Fibroblast of upper back skin (primary cell): Measurements from ENCODE around the gene TRMU.

ENCODE experiments used
- DNase-seq: peaks from one replicate; pipeline ENCODE4 v3.0.0-alpha.2; 2013

TRMU gene, protein sequence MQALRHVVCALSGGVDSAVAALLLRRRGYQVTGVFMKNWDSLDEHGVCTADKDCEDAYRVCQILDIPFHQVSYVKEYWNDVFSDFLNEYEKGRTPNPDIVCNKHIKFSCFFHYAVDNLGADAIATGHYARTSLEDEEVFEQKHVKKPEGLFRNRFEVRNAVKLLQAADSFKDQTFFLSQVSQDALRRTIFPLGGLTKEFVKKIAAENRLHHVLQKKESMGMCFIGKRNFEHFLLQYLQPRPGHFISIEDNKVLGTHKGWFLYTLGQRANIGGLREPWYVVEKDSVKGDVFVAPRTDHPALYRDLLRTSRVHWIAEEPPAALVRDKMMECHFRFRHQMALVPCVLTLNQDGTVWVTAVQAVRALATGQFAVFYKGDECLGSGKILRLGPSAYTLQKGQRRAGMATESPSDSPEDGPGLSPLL

GRCh38 chr22:46335201-46336118, at the start of gene TRMU:
Gene TRMU, plus strand, starts transcription at chr22:46335714. Its CDS starts 51 bp downstream, at chr22:46335765.
- DNase-seq: peak; percentile 81

GRCh38 chr22:46286006-46286405, 49.5 kb upstream of the TRMU start:
- DNase-seq: peak; percentile 58

DNA sequence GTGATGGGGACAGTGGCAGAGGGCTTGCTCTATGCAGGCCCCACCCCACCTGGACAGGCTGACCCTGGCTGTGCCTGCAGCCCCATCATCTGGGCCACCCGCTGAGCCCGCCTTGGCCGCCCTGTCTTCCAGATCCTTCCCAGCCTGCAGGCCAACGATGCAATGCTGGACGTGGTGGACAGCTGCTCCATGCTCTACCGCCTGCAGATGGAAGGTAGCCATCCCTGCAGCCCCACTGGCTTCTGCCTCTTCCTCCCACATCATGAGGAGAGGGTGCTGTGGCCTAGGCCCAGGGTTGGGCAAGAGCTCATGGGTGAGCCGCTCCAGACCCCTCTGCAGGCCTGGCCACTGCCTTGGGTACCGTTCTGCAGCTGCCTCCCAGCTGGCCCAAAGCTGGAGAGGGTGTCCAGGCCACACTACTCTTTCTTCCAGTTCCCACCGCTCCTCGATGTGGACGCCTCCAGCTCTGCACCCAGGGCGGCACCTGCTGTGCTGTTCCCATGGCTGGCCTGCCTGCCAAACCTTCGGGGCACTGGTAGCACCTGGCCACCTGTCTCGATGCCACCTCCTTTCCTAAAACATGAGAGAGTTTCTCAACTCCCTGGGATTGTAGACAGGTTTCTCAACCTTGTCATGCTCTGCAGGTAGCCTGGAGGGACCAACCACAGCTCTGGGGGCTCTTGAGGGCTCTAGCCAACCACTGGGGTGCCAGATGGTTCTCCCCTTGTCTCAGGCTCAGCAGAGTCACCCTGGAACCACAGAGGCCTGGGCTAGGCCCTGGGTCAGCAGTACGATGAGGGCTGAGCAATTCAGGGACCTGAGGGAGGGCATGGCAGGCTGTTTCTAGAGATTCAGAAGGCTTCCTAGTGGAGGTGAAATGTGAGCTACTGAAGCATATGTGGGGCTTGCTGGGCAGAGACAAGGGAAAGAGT, 48.3 kb upstream of the TRMU start:
- DNase-seq: no peak

DNA sequence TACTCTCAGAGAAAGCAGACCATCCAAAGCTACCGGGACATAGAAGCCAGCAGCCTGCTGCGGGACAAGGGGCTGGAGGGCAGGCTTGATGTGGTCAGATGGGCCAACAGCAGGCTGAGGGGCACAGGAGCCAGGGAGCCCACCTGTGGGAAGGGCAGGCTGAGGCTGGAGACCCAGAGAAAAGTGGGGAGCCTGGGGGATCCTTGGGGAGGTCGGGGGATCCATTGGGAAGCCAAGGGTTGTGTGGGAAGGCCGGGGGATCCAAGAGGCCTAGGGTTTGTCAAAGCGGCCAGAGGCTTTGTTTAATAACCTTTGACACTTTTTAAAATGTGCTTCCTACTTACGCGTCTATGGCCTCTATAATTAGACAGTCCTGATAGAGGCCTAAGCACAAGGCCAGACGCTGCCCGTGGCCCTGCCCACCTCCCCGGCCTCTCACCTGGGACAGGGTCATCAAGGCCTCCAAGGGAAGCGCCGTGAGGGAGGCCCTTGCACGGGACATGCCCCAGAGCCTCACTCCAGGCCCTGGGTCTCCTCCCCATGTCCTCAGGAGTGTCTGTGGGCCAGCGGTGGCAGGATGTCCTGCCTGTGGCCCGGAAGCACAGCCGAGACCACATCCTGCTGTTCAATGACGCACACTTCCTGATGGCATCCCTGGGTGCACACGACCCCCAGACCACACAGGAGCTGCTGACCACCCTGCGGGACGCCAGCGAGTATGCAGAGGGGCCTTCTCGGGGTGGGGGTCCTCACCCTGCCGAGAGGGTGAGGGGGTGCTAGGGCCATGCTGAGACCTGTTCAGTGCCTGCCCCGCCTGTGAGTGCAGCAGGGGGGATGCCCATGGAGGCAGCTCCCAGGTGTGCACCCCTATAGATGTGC, 47.4 kb upstream of the TRMU start:
- no peak for DNase-seq

GRCh38 chr22:46288846-46289243, 46.7 kb upstream of the TRMU start:
- DNase-seq: no peak

DNA sequence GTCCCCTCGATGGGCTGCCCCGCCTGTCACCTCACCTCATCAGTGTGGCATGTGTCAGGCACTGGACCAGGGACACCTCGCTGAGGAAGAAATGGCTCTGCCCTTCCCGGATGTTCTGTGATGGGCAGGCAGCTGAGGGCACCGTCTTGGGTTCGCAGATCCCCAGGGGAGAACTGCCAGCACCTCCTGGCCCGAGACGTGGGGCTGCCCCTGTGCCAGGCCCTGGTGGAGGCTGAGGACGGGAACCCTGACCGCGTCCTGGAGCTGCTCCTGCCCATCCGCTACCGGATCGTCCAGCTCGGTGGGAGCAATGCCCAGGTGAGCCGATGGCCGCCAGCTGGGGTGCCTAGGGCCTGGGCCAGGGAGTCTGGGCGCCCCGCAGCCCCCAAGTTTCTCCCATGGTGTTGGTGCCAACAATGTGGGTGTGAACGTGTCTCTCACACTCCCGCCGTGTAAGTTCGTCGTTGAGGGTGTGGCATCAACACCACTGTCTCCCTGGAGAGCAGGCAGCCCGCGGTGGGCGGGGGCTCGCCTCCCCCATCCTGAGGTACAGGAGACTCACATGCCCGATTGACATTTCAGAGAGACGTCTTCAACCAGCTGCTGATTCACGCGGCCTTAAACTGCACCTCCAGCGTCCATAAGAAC, 46.1 kb upstream of the TRMU start:
- no peak for DNase-seq

DNA sequence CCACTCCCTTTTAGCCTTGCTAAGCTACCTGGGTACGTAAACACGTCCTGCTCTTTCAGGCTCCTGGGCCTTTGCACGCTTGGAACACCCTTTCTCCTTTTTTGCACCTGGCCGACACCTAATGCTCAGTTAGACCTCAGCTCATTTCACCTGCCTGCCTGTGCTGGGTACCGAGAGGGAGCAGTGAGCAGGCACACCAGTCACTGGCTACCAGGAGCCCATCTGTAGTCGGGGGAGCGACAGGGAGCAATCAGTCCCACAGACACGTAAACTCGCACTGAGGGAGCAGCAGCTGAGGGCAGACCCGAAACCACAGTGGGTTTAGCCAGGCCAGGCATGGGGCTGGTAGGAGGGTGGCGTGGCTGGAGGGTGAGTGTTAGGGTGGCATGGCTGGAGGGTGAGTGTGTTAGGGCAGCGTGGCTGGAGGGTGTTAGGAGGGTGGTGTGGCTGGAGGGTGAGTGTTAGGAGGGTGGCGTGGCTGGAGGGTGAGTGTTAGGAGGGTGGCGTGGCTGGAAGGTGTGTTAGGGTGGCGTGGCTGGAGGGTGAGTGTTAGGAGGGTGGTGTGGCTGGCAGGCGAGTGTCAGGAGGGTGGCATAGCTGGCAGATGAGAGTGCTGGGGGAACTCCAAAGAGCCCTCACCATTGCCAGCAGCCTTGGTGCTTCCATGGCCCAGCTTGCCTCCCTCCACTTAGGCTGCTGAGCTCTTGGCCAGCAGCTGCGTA, 45.2 kb upstream of the TRMU start:
- DNase-seq: no peak

DNA sequence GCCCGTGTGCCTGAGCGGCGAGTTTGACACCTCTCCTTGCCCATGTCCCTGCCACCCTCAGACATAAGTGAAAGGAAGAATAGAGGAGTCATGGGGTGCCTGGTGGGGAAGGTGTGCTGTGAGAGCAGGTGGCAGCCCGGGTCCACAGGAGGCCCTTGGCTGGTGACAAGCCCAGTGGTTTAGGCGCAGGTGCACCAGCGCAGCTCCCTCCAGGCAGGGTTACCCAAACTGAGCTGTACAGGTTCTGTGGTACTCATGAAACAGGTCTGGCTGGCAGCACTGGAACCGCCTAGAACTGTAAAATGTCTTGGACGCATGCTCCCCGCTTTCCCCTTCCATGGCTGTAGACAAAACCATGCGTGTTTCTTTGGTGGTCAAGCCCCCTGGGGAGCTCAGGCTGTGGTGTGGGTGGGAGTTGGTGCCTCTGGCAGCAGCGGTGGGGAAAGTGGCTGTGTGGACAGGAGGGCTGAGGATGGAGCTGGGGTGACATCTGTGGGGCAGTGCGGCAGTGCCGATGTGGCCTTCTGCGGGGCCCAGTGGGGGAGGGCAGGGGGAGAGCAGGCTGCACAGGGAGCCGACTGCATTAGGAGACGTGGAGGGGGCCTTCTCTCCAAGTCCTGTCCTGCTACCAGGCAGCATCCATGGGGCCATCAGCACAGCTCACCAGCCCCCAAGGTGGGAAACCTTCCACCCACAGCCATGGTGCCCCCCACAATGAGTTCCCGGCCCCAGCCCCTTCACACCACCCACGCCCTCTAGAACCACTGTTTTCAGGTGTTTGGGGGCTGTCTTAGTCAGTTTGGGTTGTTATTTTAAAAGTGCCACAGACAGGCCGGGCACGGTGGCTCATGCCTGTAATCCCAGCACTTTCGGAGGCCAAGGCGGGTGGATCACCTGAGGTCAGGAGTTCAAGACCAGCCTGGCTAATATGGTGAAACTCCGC, 44.4 kb upstream of the TRMU start:
- DNase-seq: no peak

GRCh38 chr22:46292173-46292572, 43.3 kb upstream of the TRMU start:
- no peak for DNase-seq

- DNase-seq: no peak
Measured at GRCh38 chr22:46292732-46293131, 42.8 kb upstream of the TRMU start.

DNA sequence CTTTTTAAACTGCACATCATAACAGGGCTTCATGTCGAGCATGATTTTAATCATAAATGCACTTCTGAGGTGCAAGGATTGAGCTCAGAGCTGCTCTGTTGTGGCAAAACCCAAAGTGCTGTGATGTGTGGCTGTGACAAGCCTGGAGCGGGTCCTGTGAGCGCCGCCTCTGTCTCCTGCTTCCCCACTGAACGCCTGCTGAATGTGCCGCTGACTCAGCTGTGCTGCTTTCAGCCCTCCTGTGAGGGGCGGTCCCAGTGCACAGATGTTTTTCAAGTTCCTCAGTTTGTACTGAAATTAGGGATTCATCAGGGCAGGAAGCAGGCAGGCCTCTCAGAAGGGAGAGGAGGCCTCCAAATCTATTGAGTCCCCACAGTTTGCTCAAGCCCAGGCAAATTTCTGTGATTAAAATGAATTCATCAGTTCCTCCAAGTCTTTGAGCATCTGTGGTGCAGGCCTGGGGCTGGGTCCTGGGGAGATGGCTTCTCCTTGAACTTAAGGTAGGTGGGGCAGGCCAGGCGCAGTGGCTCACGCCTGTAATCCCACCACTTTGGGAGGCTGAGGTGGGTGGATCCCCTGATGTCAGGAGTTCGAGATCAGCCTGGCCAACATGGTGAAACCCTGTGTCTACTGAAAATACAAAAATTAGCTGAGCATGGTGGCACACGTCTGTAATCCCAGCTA, 41.8 kb upstream of the TRMU start:
- peak; percentile 77 for DNase-seq

DNA sequence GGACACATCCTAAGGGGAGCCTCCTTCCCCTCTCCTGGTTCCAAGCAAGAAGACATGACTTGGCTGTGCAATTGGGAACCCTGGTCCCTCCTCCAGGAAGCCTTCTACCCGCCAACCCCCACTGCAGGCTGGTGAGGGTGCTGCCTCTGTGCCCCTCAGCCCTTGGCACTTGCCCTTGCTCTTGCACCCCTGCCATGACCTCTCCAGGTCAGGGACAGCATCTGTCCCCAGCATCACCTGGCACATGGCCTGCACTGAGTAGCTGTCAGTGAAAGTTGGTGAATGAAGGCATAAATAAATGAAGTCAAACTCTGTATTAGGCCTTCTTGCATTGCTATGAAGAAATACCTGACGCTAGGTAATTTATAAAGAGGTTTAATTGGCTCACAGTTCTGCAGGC, 40.7 kb upstream of the TRMU start:
- no peak for DNase-seq

DNA sequence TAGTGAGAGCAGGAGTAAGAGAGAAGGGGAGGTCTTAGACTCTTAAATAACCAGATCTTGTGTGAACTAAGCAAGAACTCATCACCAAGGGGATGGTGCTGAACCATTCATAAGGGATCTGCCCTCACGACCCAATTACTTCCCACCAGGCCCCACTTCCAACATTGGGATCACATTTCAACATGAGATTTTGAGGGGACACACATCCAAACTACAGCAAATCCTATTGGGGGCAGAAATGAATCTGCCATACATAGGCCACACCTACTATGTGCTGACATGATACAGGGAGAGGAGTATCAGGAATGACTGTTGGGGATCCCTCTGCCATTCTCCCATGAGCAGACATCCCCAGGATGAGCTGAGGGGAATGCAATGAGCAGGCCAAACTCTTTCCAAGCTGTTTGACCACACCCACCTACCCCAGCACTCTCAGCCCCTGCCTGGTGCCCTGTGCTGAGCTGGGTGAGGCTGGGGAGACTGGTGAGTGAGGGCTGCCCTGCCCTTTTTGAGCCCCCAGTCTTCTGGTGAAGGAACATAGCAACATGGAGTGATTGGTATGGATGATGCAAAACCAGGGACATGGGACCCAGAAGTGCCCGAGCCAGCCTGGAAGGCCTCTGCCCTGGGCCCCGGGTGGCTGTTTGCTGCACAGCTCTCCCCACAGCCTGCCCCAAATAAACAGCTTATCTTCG, 40.1 kb upstream of the TRMU start:
- no peak for DNase-seq

GRCh38 chr22:46296257-46297150, 39.0 kb upstream of the TRMU start, which contains the start of gene GTSE1:
Gene GTSE1, plus strand, starts transcription at chr22:46296870. Its CDS starts 531 bp downstream, at chr22:46297401.
- DNase-seq: peak; percentile 97

DNA sequence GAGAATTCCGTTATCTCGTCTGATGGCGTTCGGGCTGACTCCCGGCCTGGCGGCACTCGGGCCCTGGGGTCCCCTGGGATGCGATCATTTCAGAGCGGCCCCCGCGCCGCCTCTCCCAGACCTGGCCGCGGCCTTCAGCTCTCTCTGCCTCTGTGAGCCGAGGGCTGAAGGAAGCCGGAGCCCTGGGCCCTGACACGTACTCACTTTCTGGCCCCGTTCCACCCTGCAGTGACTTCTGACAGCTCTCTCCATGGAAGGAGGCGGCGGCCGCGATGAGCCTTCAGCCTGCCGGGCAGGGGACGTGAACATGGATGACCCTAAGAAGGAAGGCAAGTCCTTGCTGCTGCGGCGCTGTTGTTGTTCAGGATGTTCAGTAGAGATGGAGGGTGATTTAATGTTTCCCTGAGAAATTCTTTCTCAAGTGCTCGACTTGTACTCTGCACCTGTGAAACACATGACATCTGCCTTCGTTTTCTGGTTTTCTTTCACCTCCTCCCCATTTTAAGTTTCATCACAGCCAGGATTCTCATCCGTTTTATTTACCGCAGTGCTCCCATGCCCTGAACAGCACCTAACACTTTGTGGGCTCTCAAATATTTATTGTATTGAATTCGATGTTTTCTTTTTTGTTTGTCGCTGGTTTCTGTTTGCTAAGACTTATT, 38.2 kb upstream of the TRMU start:
- peak; percentile 14 for DNase-seq

DNA sequence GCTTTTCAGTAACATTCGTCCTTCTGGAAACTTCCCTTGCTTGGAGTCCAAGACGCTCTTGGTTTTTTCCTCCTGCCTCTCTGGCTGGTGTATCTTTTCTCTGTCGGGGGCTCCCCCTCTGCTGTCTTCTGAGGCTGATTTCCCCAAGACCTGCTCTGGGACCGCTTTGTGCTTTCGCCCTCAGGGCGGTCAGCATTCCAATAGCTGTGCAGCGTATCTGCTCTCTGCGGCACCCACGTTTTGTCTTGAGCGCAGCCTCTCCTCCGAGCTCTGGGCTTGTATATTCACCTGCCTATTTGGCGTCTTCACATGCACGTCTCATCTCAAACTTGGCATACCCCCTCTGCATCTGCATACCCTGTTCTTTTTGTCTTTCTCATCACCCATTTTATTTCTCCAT, 36.4 kb upstream of the TRMU start:
- DNase-seq: no peak
